ENCODE results near the gene TPM2.

- TF ChIP-seq, protein P1, sequence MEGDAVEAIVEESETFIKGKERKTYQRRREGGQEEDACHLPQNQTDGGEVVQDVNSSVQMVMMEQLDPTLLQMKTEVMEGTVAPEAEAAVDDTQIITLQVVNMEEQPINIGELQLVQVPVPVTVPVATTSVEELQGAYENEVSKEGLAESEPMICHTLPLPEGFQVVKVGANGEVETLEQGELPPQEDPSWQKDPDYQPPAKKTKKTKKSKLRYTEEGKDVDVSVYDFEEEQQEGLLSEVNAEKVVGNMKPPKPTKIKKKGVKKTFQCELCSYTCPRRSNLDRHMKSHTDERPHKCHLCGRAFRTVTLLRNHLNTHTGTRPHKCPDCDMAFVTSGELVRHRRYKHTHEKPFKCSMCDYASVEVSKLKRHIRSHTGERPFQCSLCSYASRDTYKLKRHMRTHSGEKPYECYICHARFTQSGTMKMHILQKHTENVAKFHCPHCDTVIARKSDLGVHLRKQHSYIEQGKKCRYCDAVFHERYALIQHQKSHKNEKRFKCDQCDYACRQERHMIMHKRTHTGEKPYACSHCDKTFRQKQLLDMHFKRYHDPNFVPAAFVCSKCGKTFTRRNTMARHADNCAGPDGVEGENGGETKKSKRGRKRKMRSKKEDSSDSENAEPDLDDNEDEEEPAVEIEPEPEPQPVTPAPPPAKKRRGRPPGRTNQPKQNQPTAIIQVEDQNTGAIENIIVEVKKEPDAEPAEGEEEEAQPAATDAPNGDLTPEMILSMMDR (IDR thresholded peaks at IDR 0.05; ENCODE audit: insufficient read depth, low read length, poor library complexity, severe bottlenecking), result no peak
- no peak for TF ChIP-seq EZH2phosphoT487 (conservative IDR thresholded peaks at IDR 0.05; ENCODE audit: low read length)
Observed at GRCh38 chr9:35666549-35666948, 23.2 kb downstream of the TPM2 start.
